Panc1 (cell line): ENCODE data around the gene ATP2A2. TPM values are rescaled to one million over a fixed set of nuclear protein-coding genes. Genes with fewer than 3 reads are reported as not detected.

Experiments
- ATAC-seq: fragments of 200-7000 bp; cut with Tn5 transposase; 2 replicates; pipeline ENCODE4 v1.9.1; 2020; ENCODE audit warnings: mild to moderate bottlenecking, moderate library complexity
- BruUV-seq: library from RNA; stranded (reverse); fragments of 400-500 nt; replicated peaks from 2 replicates; lab custom pipeline; 2021; lab: Mats Ljungman, UMichigan
- CTCF ChIA-PET: fragments of 300-600 bp; sonication (Branson Sonifier 250); formaldehyde crosslinking; loops from one replicate; lab custom pipeline; 2022; ENCODE audit warnings: antibody characterized with exemption; lab: Charles Lee
- POLR2A ChIA-PET: fragments of 300-600 bp; sonication (Branson Sonifier 250); formaldehyde crosslinking; loops from one replicate; lab custom pipeline; 2022; ENCODE audit warnings: antibody characterized with exemption; lab: Charles Lee
- DNase-seq: peaks from one replicate; pipeline ENCODE4 v3.0.0-alpha.2; 2010; ENCODE audit warnings: low read depth, low spot score
- H3K27ac ChIP-seq: 2 replicates; pipeline ENCODE4 v1.5.1; 2011; ENCODE audit warnings: mild to moderate bottlenecking, low read length, inconsistent platforms
- H3K27me3 ChIP-seq: fragments of 200-500 bp; sonication (Bioruptor generic); 2 replicates; pipeline ENCODE4 v1.6.0; 2014; ENCODE audit warnings: low read length, inconsistent platforms; ENCODE audit not compliant: control insufficient read depth, insufficient read depth
- H3K36me3 ChIP-seq: fragments of 200-500 bp; sonication (Bioruptor generic); 2 replicates; pipeline ENCODE4 v1.5.1; 2014; ENCODE audit warnings: inconsistent platforms, mild to moderate bottlenecking, low read length, moderate library complexity; ENCODE audit not compliant: control insufficient read depth, insufficient read depth
- H3K4me1 ChIP-seq: 2 replicates; pipeline ENCODE4 v1.5.1; 2011; ENCODE audit warnings: inconsistent platforms, mild to moderate bottlenecking, low read length, moderate library complexity; ENCODE audit not compliant: control insufficient read depth, insufficient read depth
- H3K4me3 ChIP-seq, 2 experiments: 2 replicates each; pipeline ENCODE4 v1.5.1; 2011 to 2012; ENCODE audit warnings: low read depth in 2 of 2, low read length in 2 of 2, mild to moderate bottlenecking in 2 of 2, inconsistent platforms in 1 of 2, moderate library complexity in 1 of 2
- H3K9me3 ChIP-seq: fragments of 200-500 bp; sonication (Bioruptor generic); 2 replicates; pipeline ENCODE4 v1.5.1; 2014; ENCODE audit warnings: low read depth, mild to moderate bottlenecking, inconsistent platforms, low read length, moderate library complexity; ENCODE audit not compliant: control insufficient read depth, insufficient read depth
- CTCF ChIP-seq: fragments of 450-650 bp; IDR thresholded peaks from 2 replicates; pipeline ENCODE4 v1.5.1; 2017; ENCODE audit warnings: mild to moderate bottlenecking
- POLR2AphosphoS5 ChIP-seq: IDR thresholded peaks from 2 replicates; pipeline ENCODE4 v1.6.1; 2012; ENCODE audit warnings: mild to moderate bottlenecking, low read depth, low read length, moderate library complexity
- REST ChIP-seq, 2 experiments: IDR thresholded peaks; 2 replicates each; pipeline ENCODE4 v1.6.1; 2011 to 2012; ENCODE audit warnings: low read depth in 2 of 2, control low read depth in 1 of 2, low read length in 1 of 2, mild to moderate bottlenecking in 1 of 2, moderate library complexity in 1 of 2; ENCODE audit not compliant: insufficient read depth in 1 of 2
- SIN3A ChIP-seq: IDR thresholded peaks from 2 replicates; pipeline ENCODE4 v1.6.1; 2012; ENCODE audit warnings: low read depth, mild to moderate bottlenecking, low read length, moderate library complexity, borderline replicate concordance; ENCODE audit not compliant: insufficient read depth
- TCF7L2 ChIP-seq: IDR thresholded peaks from 2 replicates; pipeline ENCODE4 v1.6.1; 2011; ENCODE audit warnings: mild to moderate bottlenecking, low read depth, low read length, inconsistent platforms
- in situ Hi-C: cut with HindIII; loops from 2 replicates; pipeline ENCODE4 v1.10.0; 2016; ENCODE audit warnings: low sequenced_read_pairs, low pct_unique_long_range_greater_than_20kb
- intact Hi-C: fragments of 100-400 bp; cut with micrococcal nuclease; formaldehyde crosslinking; loops from one replicate; pipeline ENCODE4 v1.10.0; 2022; ENCODE audit not compliant: unreplicated experiment
- total RNA-seq: library from RNA; stranded (reverse); gene quantifications from one replicate; pipeline ENCODE4 v1.2.1, GENCODE V29; 2021; ENCODE audit not compliant: unreplicated experiment

The ATP2A2 gene
- total RNA-seq, 1 experiment from 2014 or later, result 286 TPM

- intact Hi-C loops, result no loop called here
- BruUV-seq, result TSS peak; percentile 45
- peaks cover 33% of the 10 kb centered on the region for H3K36me3 ChIP-seq
- no peak overlapping the region for H3K4me3 ChIP-seq
- no peaks in the 10 kb centered on the region for H3K9me3 ChIP-seq
- H3K27me3 ChIP-seq, result no peaks in the 10 kb centered on the region
- no peak for DNase-seq
- H3K4me1 ChIP-seq, result no peaks in the 10 kb centered on the region
- POLR2A ChIA-PET, result no interaction called here
- in situ Hi-C loops, result no loop called here
- ATAC-seq, result no peak
- H3K27ac ChIP-seq, result no peak overlapping the region
- CTCF ChIA-PET, result interaction anchor here (0.6 to 0.7 kb wide), 3 partner anchors 23 to 52 kb away, joined by 3 to 5 read pairs (median 4); no protein-coding TSS in a partner anchor
- TF ChIP-seq POLR2AphosphoS5 (no peak), TCF7L2 (no peak), CTCF (no peak), SIN3A (no peak), REST (IDR thresholded peaks at IDR 0.05; ENCODE audit: insufficient read depth in 1 of 2, low read depth in 2 of 2, low read length in 1 of 2) (no peak)
These were observed 98.2 kb downstream of the ATP2A2 start for GRCh38 chr12:110379197-110379596.

- ChIA-PET CTCF (interaction anchor here (0.6 kb wide), 1 partner anchor 52 kb away, joined by 3 read pairs; no protein-coding TSS in a partner anchor), POLR2A (no interaction called here)
- intact Hi-C loops (no loop called here), in situ Hi-C loops (no loop called here)
- BruUV-seq, result no TSS peak
- no peaks in the 10 kb centered on the region for H3K9me3 ChIP-seq
- H3K36me3 ChIP-seq, result peaks cover 33% of the 10 kb centered on the region
- no peak overlapping the region for H3K4me3 ChIP-seq
- ATAC-seq, result no peak
- no peak for DNase-seq
- no peaks in the 10 kb centered on the region for H3K27me3 ChIP-seq
- H3K4me1 ChIP-seq, result no peaks in the 10 kb centered on the region
- no peak overlapping the region for H3K27ac ChIP-seq
- TF ChIP-seq TCF7L2, result no peak
- no peak for TF ChIP-seq CTCF
- TF ChIP-seq SIN3A, result no peak
- TF ChIP-seq REST (IDR thresholded peaks at IDR 0.05; ENCODE audit: insufficient read depth in 1 of 2, low read depth in 2 of 2, low read length in 1 of 2), result no peak
- no peak for TF ChIP-seq POLR2AphosphoS5
These were observed 98.6 kb downstream of the ATP2A2 start for GRCh38 chr12:110379631-110380030.
